Gastroesophageal sphincter (tissue), 4 donors: ENCODE results near the gene WDR27. TPM values are rescaled to one million over a fixed set of nuclear protein-coding genes. Genes with fewer than 3 reads are reported as not detected.

Source experiments
- ATAC-seq: fragments of 150-250 bp; one replicate; pipeline ENCODE4 v1.9.1; 2016; ENCODE audit warnings: mild to moderate bottlenecking, moderate library complexity
- H3K27ac ChIP-seq, 4 donors: fragments of 200-600 bp; sonication (generic) in 3 of 4; 1 replicate in 3 of 4; 2 replicates in 1 of 4; pipeline ENCODE4 v1.5.1; 2016 to 2019
- H3K27me3 ChIP-seq: fragments of 200-600 bp; sonication (generic); one replicate; pipeline ENCODE4 v1.5.1; 2019
- H3K36me3 ChIP-seq, 2 donors: fragments of 200-600 bp; sonication (generic); one replicate each; pipeline ENCODE4 v1.5.1; 2019; ENCODE audit warnings: control low read depth in 1 of 2
- H3K4me1 ChIP-seq, 3 donors: fragments of 200-600 bp; sonication (generic); 1 replicate in 2 of 3; 2 replicates in 1 of 3; pipeline ENCODE4 v1.5.1; 2016 to 2019; ENCODE audit warnings: control low read depth in 2 of 3
- H3K4me3 ChIP-seq, 2 donors: fragments of 200-600 bp; sonication (generic); one replicate each; pipeline ENCODE4 v1.5.1; 2019; ENCODE audit warnings: mild to moderate bottlenecking in 1 of 2, moderate library complexity in 1 of 2
- H3K9me3 ChIP-seq, 3 donors: fragments of 200-600 bp; sonication (generic); one replicate each; pipeline ENCODE4 v1.5.1; 2017 to 2019; ENCODE audit warnings: control low read depth in 2 of 3
- EP300 ChIP-seq: sonication (generic); formaldehyde crosslinking; IDR thresholded peaks from one replicate; pipeline ENCODE4 v1.6.1; 2017; ENCODE audit warnings: antibody characterized with exemption, mild to moderate bottlenecking
- POLR2A ChIP-seq, 2 donors: fragments of 450-650 bp; IDR thresholded peaks; one replicate each; pipeline ENCODE4 v1.6.1; 2017; ENCODE audit warnings: antibody characterized with exemption in 2 of 2, mild to moderate bottlenecking in 2 of 2, moderate library complexity in 1 of 2
- POLR2AphosphoS5 ChIP-seq: sonication (generic); formaldehyde crosslinking; IDR thresholded peaks from one replicate; pipeline ENCODE4 v1.6.1; 2017; ENCODE audit warnings: antibody characterized with exemption
- WGBS, 2 donors: methylation state at CpG; one replicate each; pipeline ENCODE4 v1.1.5; 2018; ENCODE audit warnings: low coverage in 1 of 2; 5-methylcytosine and 5-hydroxymethylcytosine counted together
- total RNA-seq, 4 donors: library from RNA; depleted of rRNA; stranded (reverse); fragments of >200 nt; gene quantifications; one replicate each; pipeline ENCODE4 v1.1.0, GENCODE V29; 2016
- TF ChIP-seq, protein P1 (sequence below), 4 experiments: fragments of 200-600 bp in 2 of 4; fragments of 450-650 bp in 2 of 4; sonication (generic) in 1 of 4; IDR thresholded peaks; one replicate each; pipeline ENCODE4 v1.5.1; 2017 to 2019; ENCODE audit warnings: antibody characterized with exemption in 4 of 4, mild to moderate bottlenecking in 2 of 4, moderate library complexity in 2 of 4

WDR27 gene
- total RNA-seq, 4 donors from 2014 or later: 10.0 to 35.0 (median 20.7) TPM

DNA sequence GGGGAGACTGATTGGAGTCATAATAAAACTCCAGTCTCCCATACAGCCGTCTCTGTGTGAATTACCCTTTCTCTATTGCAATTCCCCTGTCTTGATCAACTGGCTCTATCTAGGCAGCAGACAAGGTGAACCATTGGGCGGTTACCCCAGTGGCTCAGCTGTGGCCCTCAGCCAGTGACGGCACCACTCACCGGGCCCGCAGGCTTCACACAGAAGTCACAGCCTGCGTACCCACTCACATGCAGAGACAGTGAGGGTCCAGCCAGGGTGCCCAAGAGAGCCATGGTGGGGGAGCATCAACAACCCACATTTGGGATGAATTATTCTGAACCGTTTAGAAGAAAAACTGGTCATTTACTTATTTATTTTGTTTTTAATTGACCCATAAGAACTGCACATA is 78.5 kb downstream of the WDR27 start:
- WGBS, 2 donors: 92 to 98% methylated on average over 4 to 5 of the region's 7 CpGs

DNA sequence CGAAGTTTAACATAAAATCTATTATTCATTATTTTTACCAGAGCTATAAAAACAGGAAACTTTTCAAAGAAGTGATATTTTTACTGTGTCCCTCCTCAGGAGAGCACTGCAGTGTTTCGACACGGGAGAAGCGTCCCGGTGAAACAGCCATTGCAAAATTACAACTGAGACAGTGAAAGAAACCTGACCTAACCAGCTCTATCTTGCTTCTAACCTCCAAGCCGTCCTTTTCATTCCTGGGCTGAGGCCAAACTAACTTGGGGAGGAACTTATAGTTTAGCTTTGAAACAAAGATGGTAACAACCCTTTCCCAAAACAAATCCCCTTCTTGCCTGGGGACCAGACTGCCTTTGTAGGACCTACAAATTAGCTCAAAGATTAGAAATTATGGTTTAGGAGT is 79.2 kb downstream of the WDR27 start:
- ATAC-seq: no peak
- Histone ChIP-seq H3K27me3 (no peaks in the 10 kb centered on the region), H3K9me3 (no peaks in the 10 kb centered on the region), H3K27ac (no peak overlapping the region), H3K4me1 (no peaks in the 10 kb centered on the region), H3K4me3 (no peak overlapping the region), H3K36me3 (peaks cover 0 to 41% of the 10 kb centered on the region in 2 donors)
- no peak for TF ChIP-seq POLR2A (IDR thresholded peaks at IDR 0.05)
- TF ChIP-seq, protein P1, sequence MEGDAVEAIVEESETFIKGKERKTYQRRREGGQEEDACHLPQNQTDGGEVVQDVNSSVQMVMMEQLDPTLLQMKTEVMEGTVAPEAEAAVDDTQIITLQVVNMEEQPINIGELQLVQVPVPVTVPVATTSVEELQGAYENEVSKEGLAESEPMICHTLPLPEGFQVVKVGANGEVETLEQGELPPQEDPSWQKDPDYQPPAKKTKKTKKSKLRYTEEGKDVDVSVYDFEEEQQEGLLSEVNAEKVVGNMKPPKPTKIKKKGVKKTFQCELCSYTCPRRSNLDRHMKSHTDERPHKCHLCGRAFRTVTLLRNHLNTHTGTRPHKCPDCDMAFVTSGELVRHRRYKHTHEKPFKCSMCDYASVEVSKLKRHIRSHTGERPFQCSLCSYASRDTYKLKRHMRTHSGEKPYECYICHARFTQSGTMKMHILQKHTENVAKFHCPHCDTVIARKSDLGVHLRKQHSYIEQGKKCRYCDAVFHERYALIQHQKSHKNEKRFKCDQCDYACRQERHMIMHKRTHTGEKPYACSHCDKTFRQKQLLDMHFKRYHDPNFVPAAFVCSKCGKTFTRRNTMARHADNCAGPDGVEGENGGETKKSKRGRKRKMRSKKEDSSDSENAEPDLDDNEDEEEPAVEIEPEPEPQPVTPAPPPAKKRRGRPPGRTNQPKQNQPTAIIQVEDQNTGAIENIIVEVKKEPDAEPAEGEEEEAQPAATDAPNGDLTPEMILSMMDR (IDR thresholded peaks at IDR 0.05): no peak
- TF ChIP-seq EP300: no peak
- no peak for TF ChIP-seq POLR2AphosphoS5
- 65 to 71% methylated on average over 1 to 5 of the region's 6 CpGs for WGBS, 2 donors

More for the DNA sequence above, 78.5 kb downstream of the WDR27 start:
- Histone ChIP-seq H3K9me3 (no peaks in the 10 kb centered on the region), H3K36me3 (peaks cover 0 to 48% of the 10 kb centered on the region in 2 donors), H3K27me3 (no peaks in the 10 kb centered on the region), H3K4me3 (no peak overlapping the region), H3K27ac (no peak overlapping the region), H3K4me1 (no peaks in the 10 kb centered on the region)
- ATAC-seq: no peak
- TF ChIP-seq EP300: no peak
- TF ChIP-seq, protein P1 (IDR thresholded peaks at IDR 0.05): no peak
- TF ChIP-seq POLR2AphosphoS5: no peak
- no peak for TF ChIP-seq POLR2A (IDR thresholded peaks at IDR 0.05)

DNA sequence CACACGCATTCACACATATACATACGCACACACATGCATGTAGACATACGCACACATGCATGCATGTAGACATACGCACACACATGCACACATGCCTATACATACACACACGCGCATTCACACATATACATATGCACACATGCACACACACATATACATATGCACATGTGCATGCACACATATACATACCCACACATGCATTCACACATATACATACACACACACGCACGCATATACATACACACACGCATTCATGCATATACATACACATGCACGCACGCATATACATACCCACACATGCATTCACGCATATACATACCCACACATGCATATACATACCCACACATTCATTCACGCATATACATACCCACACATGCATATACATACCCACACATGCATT is 80.5 kb downstream of the WDR27 start:
- peaks cover 0 to 28% of the 10 kb centered on the region in 2 donors for H3K36me3 ChIP-seq
- TF ChIP-seq, protein P1 (IDR thresholded peaks at IDR 0.05): no peak
- TF ChIP-seq EP300 (no peak), POLR2AphosphoS5 (no peak), POLR2A (IDR thresholded peaks at IDR 0.05) (no peak)
- 83 to 84% methylated on average over 13 of the region's 13 CpGs for WGBS, 2 donors
- no peak for ATAC-seq
- no peaks in the 10 kb centered on the region for H3K9me3 ChIP-seq
- H3K4me3 ChIP-seq: no peak overlapping the region
- H3K27ac ChIP-seq: no peak overlapping the region
- no peaks in the 10 kb centered on the region for H3K27me3 ChIP-seq
- H3K4me1 ChIP-seq: no peaks in the 10 kb centered on the region

DNA sequence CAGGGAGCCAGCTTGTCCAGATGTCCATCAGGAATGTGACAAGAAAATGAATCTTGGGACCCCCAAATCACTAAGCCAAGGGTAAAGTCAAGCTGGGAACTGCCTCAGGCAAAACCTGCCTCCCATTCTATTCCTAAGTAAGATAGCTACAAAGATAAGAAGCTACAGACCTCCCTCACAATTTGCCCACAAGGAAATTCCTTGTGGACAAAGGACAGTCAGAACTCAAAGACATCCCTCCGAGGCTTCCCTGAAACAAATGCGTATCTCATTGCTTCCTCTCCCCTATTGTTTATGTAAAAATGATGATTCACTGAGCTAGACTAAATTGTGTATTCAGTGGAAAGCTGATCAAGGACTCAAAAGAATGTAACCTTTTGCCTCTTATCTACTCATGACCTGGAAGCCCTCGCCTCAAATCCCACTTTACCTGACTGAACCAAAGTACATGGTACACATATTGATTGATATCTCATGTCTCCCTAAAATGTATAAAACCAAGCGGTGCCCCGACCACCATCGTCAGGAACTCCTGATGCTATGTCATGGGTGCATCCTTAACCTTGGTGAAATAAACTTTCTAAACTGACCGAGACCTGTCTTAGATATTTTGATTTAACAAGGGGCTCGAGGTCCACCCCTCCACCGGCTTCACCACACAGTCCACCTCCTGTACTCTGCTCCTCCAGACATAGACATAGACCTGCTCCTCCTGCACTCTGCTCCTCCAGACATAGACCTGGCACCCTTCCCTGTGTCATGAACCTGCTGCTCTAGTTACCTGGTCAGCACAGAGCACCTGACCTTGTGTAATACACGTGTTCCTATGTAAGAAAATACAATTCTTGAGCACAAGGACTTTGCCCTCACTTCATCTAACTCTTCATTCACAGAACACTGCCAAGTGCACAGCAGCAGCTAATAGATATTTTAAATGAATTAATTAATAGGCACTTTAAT is 81.4 kb downstream of the WDR27 start:
- Histone ChIP-seq H3K9me3 (no peaks in the 10 kb centered on the region), H3K36me3 (peaks cover 0 to 19% of the 10 kb centered on the region in 2 donors)
- TF ChIP-seq POLR2A (IDR thresholded peaks at IDR 0.05) (no peak), POLR2AphosphoS5 (no peak), EP300 (no peak)
- TF ChIP-seq, protein P1 (IDR thresholded peaks at IDR 0.05): no peak

DNA sequence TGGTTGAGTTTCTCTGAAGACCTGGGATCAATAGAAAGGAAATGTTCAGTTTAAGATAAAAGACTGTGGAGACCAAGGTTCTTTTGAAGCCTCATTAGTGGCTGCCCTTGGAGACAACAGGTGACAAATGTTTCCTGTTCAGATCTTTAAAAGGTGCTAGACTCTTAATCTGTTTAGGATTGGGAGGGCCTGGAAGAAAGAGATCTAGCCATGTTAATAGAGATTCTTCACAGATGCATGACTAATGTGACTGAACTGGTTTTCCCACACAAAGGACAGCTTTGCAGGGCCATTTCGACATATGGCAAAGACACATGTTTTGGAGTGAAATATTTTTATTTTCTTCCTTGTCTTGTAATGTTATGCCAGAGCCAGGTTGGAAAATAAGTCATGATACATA is 82.2 kb downstream of the WDR27 start:
- WGBS, 2 donors: 86 to 95% methylated on average over 1 of the region's 1 CpG
- no peak for ATAC-seq

More for the DNA sequence above, 81.4 kb downstream of the WDR27 start:
- Histone ChIP-seq H3K27me3 (no peaks in the 10 kb centered on the region), H3K27ac (no peak overlapping the region), H3K4me1 (no peaks in the 10 kb centered on the region), H3K4me3 (no peak overlapping the region)
- ATAC-seq: no peak
- WGBS, 2 donors: 70 to 73% methylated on average over 9 to 10 of the region's 10 CpGs

More for the DNA sequence above, 82.2 kb downstream of the WDR27 start:
- Histone ChIP-seq H3K36me3 (peaks cover 0 to 11% of the 10 kb centered on the region in 2 donors), H3K27ac (no peak overlapping the region), H3K9me3 (no peaks in the 10 kb centered on the region), H3K4me1 (no peaks in the 10 kb centered on the region), H3K27me3 (no peaks in the 10 kb centered on the region), H3K4me3 (no peak overlapping the region)
- TF ChIP-seq EP300: no peak
- TF ChIP-seq, protein P1 (IDR thresholded peaks at IDR 0.05): no peak
- no peak for TF ChIP-seq POLR2A (IDR thresholded peaks at IDR 0.05)
- TF ChIP-seq POLR2AphosphoS5: no peak
